GM18505 (cell line): ENCODE results near the gene CD200R1L.

Source experiments
- ATAC-seq: cut with Tn5 transposase; IDR thresholded peaks from one replicate; pipeline ENCODE4 v1.9.1; 2021; ENCODE audit not compliant: unreplicated experiment
- POLR2A ChIP-seq: IDR thresholded peaks from 4 replicates; pipeline ENCODE4 v1.6.1; 2011; ENCODE audit warnings: borderline replicate concordance; ENCODE audit not compliant: insufficient read depth, insufficient read length; ENCODE audit errors: extremely low read depth

Gene CD200R1L

GRCh38 chr3:112846764-112847163, at the start of gene CD200R1L:
TSS of gene CD200R1L (minus strand) at chr3:112846864. CDS start at chr3:112829367, 17,497 bp downstream.
- TF ChIP-seq POLR2A, result no peak
- ATAC-seq, result no peak

GRCh38 chr3:112894258-112894657, 47.6 kb upstream of the CD200R1L start:
- no peak for TF ChIP-seq POLR2A
- ATAC-seq, result no peak

GRCh38 chr3:112889357-112889756, 42.7 kb upstream of the CD200R1L start:
- no peak for TF ChIP-seq POLR2A

GRCh38 chr3:112888381-112889085, 41.9 kb upstream of the CD200R1L start:
- no peak for ATAC-seq
- no peak for TF ChIP-seq POLR2A

More at GRCh38 chr3:112889357-112889756, 42.7 kb upstream of the CD200R1L start:
- ATAC-seq, result no peak

- ATAC-seq, result no peak
These were observed 38.1 kb upstream of the CD200R1L start for GRCh38 chr3:112884678-112885290.

GRCh38 chr3:112881891-112882290, 35.2 kb upstream of the CD200R1L start:
- no peak for ATAC-seq
- no peak for TF ChIP-seq POLR2A

More at GRCh38 chr3:112884678-112885290, 38.1 kb upstream of the CD200R1L start:
- no peak for TF ChIP-seq POLR2A

- ATAC-seq, result no peak
- no peak for TF ChIP-seq POLR2A
These were observed 28.9 kb upstream of the CD200R1L start for GRCh38 chr3:112875561-112875960.

- TF ChIP-seq POLR2A, result no peak
- no peak for ATAC-seq
These were observed 28.1 kb upstream of the CD200R1L start for GRCh38 chr3:112874725-112875124.

GRCh38 chr3:112873632-112874031, 27.0 kb upstream of the CD200R1L start:
- peak; percentile 72 for ATAC-seq
- TF ChIP-seq POLR2A, result no peak

GRCh38 chr3:112871735-112872134, 25.1 kb upstream of the CD200R1L start:
- ATAC-seq, result no peak
- TF ChIP-seq POLR2A, result no peak

- no peak for TF ChIP-seq POLR2A
These were observed 19.1 kb upstream of the CD200R1L start for GRCh38 chr3:112865757-112866156.

GRCh38 chr3:112860898-112861297, 14.2 kb upstream of the CD200R1L start:
- ATAC-seq, result no peak
- TF ChIP-seq POLR2A, result no peak

More at GRCh38 chr3:112865757-112866156, 19.1 kb upstream of the CD200R1L start:
- no peak for ATAC-seq

GRCh38 chr3:112858410-112859069, 11.9 kb upstream of the CD200R1L start:
- TF ChIP-seq POLR2A, result no peak
- no peak for ATAC-seq
